Brain microvascular endothelial cell (primary cell): ENCODE results near the gene GAREM1.

Experiments
- DNase-seq: peaks from one replicate; pipeline ENCODE4 v3.0.0-alpha.2; 2020
- H3K27ac ChIP-seq: fragments of 250-450 bp; sonication (Bioruptor Pico); 2 replicates; pipeline ENCODE4 v1.5.1; 2020; ENCODE audit warnings: mild to moderate bottlenecking, moderate library complexity
- H3K27me3 ChIP-seq: fragments of 250-450 bp; sonication (Bioruptor Pico); replicated peaks from 2 replicates; pipeline ENCODE4 v1.5.1; 2020; ENCODE audit warnings: mild to moderate bottlenecking
- H3K36me3 ChIP-seq: fragments of 250-450 bp; sonication (Bioruptor Pico); replicated peaks from 2 replicates; pipeline ENCODE4 v1.5.1; 2020; ENCODE audit warnings: mild to moderate bottlenecking
- H3K4me3 ChIP-seq: 2 replicates; pipeline ENCODE4 v1.5.1; 2011; ENCODE audit warnings: low read depth, mild to moderate bottlenecking, control low read depth, low read length, moderate library complexity
- in situ Hi-C: cut with HindIII; loops from 2 replicates; pipeline ENCODE4 v1.10.0; 2017; ENCODE audit warnings: low sequenced_read_pairs, low pct_ligation_motif_present
- TF ChIP-seq, protein P1 (sequence below): IDR thresholded peaks from 2 replicates; pipeline ENCODE4 v1.5.1; 2011; ENCODE audit warnings: low read depth, mild to moderate bottlenecking, moderate library complexity, low read length, control low read depth, inconsistent platforms; ENCODE audit errors: missing control alignments

GAREM1 gene

DNA sequence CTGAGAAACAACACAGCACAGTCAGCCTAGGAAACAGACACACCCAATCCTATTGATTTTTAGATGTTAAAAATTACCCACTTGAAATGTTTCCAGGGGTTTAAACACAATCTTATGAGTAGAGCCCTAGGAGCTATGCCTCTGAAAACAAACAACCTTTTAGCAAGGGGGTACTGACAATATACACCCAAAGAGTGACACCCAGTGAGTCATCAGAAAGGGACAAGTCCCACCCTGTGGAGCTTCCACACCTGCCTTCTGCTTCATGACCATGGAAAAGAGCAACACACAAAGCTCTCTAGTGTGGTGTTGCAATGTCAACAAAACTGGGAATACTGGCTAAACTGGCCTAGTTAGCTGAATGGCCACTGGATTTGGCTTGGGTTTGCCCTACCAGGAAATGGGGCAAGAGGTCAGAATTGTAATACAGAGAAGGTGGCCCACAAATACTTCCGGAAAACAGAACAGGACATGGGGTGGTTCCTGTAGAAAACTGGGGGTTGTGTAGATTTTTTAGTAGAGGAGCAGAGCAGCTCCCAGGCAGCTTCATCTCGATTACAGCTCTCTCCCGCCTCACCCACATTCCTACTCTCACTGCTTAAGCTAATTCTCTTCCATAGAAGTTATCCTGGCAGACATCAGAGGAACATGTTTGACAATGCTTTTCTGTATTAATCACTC lies 98.2 kb downstream of the GAREM1 start:
- TF ChIP-seq, protein P1, sequence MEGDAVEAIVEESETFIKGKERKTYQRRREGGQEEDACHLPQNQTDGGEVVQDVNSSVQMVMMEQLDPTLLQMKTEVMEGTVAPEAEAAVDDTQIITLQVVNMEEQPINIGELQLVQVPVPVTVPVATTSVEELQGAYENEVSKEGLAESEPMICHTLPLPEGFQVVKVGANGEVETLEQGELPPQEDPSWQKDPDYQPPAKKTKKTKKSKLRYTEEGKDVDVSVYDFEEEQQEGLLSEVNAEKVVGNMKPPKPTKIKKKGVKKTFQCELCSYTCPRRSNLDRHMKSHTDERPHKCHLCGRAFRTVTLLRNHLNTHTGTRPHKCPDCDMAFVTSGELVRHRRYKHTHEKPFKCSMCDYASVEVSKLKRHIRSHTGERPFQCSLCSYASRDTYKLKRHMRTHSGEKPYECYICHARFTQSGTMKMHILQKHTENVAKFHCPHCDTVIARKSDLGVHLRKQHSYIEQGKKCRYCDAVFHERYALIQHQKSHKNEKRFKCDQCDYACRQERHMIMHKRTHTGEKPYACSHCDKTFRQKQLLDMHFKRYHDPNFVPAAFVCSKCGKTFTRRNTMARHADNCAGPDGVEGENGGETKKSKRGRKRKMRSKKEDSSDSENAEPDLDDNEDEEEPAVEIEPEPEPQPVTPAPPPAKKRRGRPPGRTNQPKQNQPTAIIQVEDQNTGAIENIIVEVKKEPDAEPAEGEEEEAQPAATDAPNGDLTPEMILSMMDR, result no peak
- in situ Hi-C loops, result no loop called here

DNA sequence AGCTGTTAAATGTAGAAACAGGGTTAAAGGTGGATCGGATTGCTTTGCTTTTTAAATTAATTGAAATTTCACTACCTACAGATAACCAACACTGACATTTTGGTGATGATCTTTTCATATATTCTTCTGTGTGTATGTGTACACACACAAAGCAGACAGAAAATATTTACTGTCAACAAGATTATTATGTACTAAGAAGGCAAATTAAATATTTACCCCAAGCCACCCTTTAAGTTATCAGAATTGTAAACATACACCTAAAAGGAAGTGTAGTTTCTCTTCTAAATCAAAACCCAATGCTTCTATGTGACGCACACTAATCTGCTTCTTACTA lies 98.7 kb downstream of the GAREM1 start:
- Histone ChIP-seq H3K36me3 (no peaks in the 10 kb centered on the region), H3K27me3 (no peaks in the 10 kb centered on the region), H3K4me3 (no peak overlapping the region), H3K27ac (no peak overlapping the region)
- TF ChIP-seq, protein P1, result no peak
- DNase-seq, result no peak
- in situ Hi-C loops, result no loop called here

More for the DNA sequence above, 98.2 kb downstream of the GAREM1 start:
- Histone ChIP-seq H3K27ac (no peak overlapping the region), H3K27me3 (no peaks in the 10 kb centered on the region), H3K36me3 (no peaks in the 10 kb centered on the region), H3K4me3 (no peak overlapping the region)
- DNase-seq, result no peak

DNA sequence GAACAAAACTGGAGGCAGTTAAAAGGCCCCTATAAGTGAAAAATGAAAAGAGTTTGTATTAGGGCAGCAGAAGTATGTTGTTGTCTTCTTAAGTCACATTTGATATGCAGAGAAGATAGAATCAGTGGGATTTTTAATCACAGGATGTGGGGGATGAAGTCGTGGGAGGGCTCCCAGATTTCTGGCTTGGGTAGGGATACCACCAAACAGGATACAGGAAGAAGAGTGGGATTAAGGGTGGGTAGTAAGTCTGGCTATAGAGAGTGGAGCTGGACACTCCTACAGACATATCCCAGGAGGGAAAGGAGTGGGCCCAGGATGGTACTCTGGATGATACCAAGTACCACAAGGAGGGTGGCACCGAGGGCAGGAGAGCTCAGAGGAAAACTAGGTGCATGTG lies 99.3 kb downstream of the GAREM1 start:
- in situ Hi-C loops, result no loop called here
- no peak overlapping the region for H3K27ac ChIP-seq
- DNase-seq, result no peak
- no peaks in the 10 kb centered on the region for H3K36me3 ChIP-seq
- TF ChIP-seq, protein P1, result no peak
- H3K4me3 ChIP-seq, result no peak overlapping the region
- H3K27me3 ChIP-seq, result no peaks in the 10 kb centered on the region

DNA sequence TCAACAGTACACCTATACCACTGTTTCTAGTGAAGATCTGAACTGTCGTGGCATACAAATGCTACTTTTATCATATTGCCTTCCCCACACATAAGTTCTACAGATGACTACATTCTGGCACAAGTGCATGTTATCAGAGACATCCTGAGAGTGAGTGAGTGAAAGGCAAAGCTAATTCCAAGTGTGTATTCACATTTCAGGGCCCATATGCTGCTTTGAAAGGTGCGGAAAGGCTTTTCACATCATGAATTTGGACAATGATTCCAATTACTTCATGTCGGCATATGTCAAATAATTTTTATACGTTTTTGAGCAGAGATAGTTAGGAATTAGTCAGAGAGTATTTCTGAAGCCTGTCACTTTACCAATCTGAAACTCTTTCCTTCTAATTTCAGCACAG lies 101.7 kb downstream of the GAREM1 start:
- H3K4me3 ChIP-seq, result no peak overlapping the region
- H3K27ac ChIP-seq, result no peak overlapping the region
- in situ Hi-C loops, result no loop called here
- DNase-seq, result no peak
- TF ChIP-seq, protein P1, result no peak
- no peaks in the 10 kb centered on the region for H3K27me3 ChIP-seq
- H3K36me3 ChIP-seq, result no peaks in the 10 kb centered on the region

DNA sequence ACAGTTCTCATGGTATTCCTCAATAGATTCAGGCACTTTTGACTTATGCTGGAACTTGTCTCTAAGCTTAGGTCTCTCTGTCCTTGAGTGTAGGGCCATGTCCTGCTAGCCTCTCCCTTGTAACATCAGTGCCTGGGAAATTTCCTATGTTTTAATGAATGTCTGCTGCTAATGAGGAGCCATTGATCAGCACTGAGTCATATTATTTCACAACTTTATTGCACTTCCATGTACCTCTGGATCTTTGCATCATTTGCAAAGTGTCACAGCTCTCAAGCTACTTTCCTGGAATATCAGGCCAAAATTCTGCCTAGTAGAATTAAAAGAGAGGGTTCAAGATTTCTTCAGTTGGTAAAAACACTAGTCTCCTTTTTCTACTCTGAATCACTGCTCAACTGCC lies 102.5 kb downstream of the GAREM1 start:
- DNase-seq, result no peak
- Histone ChIP-seq H3K36me3 (no peaks in the 10 kb centered on the region), H3K27ac (no peak overlapping the region), H3K4me3 (no peak overlapping the region), H3K27me3 (no peaks in the 10 kb centered on the region)
- TF ChIP-seq, protein P1, result no peak
- in situ Hi-C loops, result no loop called here
